Duodenal mucosa (tissue), 2 donors: Measurements from ENCODE around the gene NFIC.
A peak's percentile ranks its signal among the peaks of the same experiment; 100 is the strongest.

ENCODE experiments used
- H3K27ac ChIP-seq: one replicate; pipeline ENCODE4 v1.7.0; 2013; ENCODE audit warnings: low read depth, low read length
- H3K27me3 ChIP-seq, 2 donors: one replicate each; pipeline ENCODE4 v1.7.0; 2013; ENCODE audit warnings: low read length in 2 of 2, control low read depth in 1 of 2; ENCODE audit not compliant: insufficient read depth in 2 of 2, control insufficient read depth in 1 of 2
- H3K36me3 ChIP-seq, 2 donors: one replicate each; pipeline ENCODE4 v1.7.0; 2013; ENCODE audit warnings: low read length in 2 of 2, control low read depth in 1 of 2; ENCODE audit not compliant: insufficient read depth in 2 of 2, control insufficient read depth in 1 of 2
- H3K4me1 ChIP-seq, 2 donors: one replicate each; pipeline ENCODE4 v1.7.0; 2013; ENCODE audit warnings: low read length in 2 of 2, control low read depth in 1 of 2; ENCODE audit not compliant: insufficient read depth in 2 of 2, control insufficient read depth in 1 of 2
- H3K4me3 ChIP-seq, 2 donors: one replicate each; pipeline ENCODE4 v1.7.0; 2013; ENCODE audit warnings: low read length in 2 of 2, low read depth in 1 of 2
- H3K9ac ChIP-seq, 2 donors: one replicate each; pipeline ENCODE4 v1.7.0; 2013; ENCODE audit warnings: low read length in 2 of 2, low read depth in 1 of 2
- H3K9me3 ChIP-seq, 2 donors: one replicate each; pipeline ENCODE4 v1.7.0; 2013; ENCODE audit warnings: low read length in 2 of 2, control low read depth in 1 of 2; ENCODE audit not compliant: control insufficient read depth in 1 of 2

The NFIC gene

DNA sequence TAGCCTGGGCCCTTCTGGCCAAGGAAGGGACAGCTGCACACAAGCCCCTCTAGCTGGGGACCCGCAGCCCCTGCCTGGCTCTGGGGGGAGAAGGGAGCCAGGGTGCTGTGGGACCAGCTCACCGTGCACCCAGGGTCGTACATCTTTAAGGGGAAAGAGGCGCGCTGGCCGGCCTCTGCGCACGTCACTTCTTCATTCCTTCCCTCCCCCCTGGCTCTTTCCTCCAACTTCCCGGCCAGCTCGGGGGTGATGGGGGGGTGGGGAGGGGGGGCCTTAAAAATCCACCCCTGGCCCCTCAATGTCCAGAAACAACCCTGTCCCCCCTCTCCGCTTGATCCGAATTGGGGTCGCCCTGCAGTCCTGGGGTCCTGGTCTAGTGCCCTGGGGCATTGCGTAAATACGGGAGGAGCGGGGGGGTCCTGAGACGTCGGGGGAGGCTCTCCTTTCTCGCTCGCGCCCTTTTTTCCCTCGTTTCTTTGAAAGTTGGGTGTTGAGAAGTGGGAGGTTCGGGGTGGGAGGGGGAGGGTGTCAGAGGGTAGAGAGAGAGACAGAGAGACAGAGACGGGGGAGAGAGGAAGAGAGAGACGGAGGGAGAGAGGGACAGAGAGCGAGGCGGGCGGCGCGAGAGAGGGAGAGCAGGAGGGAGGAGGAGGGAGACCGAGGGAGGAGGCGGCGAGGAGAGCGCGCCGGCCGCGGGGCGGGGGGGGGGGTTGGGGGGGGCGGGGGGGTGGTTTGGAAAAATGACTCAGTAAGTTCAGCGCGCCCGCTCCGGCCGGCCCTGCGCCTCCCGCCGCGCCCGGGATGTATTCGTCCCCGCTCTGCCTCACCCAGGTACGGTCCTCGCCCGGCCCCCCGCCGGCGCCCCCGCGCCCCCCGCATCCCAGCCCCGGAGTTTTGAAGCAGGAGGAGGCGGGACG, at the start of gene NFIC:
NFIC (plus strand) TSS at position 748 of the 917 bp plus-strand sequence; CDS start at position 802, 54 bp downstream.
- Histone ChIP-seq H3K4me3 (peak within 1 kb of the TSS; percentile 68 to 79), H3K36me3 (no peaks in the 10 kb centered on the region), H3K27me3 (no peaks in the 10 kb centered on the region), H3K4me1 (peaks cover 27 to 43% of the 10 kb centered on the region in 2 donors), H3K27ac (peak within 1 kb of the TSS; percentile 85), H3K9me3 (no peaks in the 10 kb centered on the region), H3K9ac (peak within 1 kb of the TSS; percentile 47 to 68)

DNA sequence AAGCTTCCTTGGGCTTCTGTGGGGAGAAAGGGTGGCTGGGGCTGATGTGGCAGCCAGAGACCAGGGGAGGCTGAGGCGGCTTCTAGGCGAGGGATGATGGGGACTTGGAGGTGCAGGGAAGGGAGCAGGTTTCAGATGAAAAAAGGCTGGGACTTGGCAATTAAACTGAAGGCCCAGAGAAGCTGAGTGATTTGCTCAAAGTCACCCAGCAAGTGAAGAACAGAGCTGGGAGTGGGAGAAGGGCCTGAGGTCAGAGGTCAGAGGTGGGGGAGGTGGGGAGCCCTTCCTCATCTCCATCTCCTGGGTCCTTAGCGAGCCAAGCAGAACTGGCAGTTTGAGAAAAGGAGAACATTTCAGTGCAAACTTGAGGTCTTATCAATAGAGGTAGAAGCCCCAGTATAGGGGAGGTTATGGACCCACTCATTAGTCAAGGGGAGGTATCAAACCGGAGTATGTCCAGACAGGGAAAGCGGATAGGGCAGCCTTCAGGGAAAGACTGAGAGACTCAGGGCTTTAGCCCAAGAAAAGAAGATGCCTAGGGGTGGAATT, 49.6 kb upstream of the NFIC start:
- Histone ChIP-seq H3K9ac (no peak overlapping the region), H3K4me3 (no peak overlapping the region), H3K27me3 (peaks cover 0 to 14% of the 10 kb centered on the region in 2 donors), H3K36me3 (no peaks in the 10 kb centered on the region), H3K9me3 (no peaks in the 10 kb centered on the region), H3K27ac (no peak overlapping the region), H3K4me1 (no peaks in the 10 kb centered on the region)

DNA sequence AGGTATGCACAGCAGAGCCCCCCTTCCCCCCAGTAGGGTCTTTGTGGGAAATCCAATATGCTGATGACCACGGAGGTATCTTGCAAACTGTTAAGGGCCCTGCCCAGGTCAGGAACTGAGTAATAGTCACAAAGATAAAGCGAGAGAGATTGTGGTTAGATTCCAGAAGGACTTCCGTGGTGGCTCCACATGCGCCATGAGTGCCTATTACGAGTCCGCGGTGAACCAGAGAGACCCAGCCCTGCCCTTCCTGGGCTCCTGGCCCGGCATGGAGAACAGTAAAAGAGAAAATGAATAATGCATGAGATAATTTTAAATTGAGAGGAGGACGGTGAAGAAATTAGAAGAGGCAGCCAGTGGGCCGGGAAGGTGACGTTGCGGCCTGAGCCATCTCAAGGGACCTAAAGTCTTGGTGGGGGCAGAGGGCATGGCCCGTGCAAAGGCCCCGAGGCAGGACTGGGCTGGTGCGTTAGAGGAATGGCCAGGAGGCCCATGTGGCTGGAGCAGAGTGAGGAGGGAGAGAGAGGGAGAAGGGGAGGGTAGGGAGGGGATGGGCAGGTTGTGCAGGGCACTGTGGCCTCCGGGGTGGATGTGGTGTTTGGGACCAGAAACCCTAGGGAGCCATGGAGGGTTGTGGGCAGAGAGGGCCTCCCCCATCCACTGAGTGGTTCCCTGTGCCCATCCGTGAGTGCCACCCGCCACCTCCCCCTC, 46.6 kb upstream of the NFIC start:
- Histone ChIP-seq H3K4me3 (no peak overlapping the region), H3K27me3 (peaks cover 0 to 6% of the 10 kb centered on the region in 2 donors), H3K36me3 (no peaks in the 10 kb centered on the region), H3K9me3 (no peaks in the 10 kb centered on the region), H3K27ac (no peak overlapping the region), H3K4me1 (no peaks in the 10 kb centered on the region), H3K9ac (no peak overlapping the region)

DNA sequence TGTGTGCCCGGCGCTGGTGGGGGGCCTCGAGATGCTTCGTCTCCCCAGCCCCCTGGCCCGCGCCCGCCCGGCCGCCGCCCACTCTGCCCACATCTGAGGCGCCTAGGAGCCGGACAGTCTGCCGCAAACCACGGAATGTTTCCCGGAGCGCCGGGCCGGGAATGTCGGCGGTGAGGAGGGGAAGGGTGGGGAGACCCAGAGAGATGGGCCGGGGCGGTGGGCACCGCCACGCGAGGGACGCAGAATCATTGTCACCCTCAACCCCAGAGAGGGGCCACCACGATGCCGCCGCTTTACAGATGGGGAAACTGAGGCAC, 46.1 kb upstream of the NFIC start:
- Histone ChIP-seq H3K36me3 (no peaks in the 10 kb centered on the region), H3K27ac (no peak overlapping the region), H3K4me3 (no peak overlapping the region), H3K9ac (no peak overlapping the region), H3K4me1 (no peaks in the 10 kb centered on the region), H3K27me3 (peaks cover 0 to 6% of the 10 kb centered on the region in 2 donors), H3K9me3 (no peaks in the 10 kb centered on the region)

DNA sequence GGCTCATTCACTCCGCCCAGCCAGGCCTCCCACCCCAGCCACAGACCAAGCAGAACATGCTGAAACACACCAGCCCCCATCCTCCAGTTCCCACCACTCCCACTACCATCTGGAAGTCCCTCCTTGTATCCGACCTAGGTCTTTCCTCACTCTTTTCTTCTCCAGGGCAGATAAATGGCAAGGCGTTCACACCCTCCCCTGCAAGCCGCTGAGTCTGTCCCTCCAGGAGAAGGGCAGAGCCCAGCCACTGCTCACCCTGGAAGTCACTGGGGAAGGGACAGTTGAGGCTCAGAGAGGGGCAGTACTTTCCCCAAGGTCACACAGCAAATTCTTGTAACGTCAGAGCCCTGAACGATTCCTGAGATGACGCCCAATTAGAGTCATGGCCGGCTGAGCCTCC, 45.5 kb upstream of the NFIC start:
- H3K4me1 ChIP-seq = no peaks in the 10 kb centered on the region
- no peaks in the 10 kb centered on the region for H3K36me3 ChIP-seq
- no peaks in the 10 kb centered on the region for H3K9me3 ChIP-seq
- H3K4me3 ChIP-seq = no peak overlapping the region
- no peak overlapping the region for H3K27ac ChIP-seq
- peaks cover 0 to 6% of the 10 kb centered on the region in 2 donors for H3K27me3 ChIP-seq
- H3K9ac ChIP-seq = no peak overlapping the region

DNA sequence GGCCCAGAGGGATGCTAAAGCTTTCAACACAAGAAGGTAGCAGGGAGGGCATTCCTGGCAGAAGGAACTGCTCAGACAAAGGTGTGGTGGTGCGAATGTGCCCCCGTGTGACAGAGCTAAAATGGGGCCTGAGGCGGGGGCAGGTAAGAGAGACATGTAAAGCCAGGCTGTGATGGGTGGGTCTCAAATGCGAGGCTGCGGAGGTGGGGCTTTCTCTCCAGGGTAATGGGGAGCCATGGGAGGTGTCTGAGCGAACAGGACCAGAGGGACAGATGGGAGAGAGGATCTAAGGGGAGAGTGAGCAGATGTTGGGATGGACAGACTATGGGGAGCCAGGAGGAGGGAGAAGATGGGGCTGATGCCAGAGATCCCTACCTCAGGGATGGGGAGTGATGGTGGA, 44.7 kb upstream of the NFIC start:
- no peaks in the 10 kb centered on the region for H3K9me3 ChIP-seq
- H3K4me3 ChIP-seq = no peak overlapping the region
- H3K4me1 ChIP-seq = no peaks in the 10 kb centered on the region

DNA sequence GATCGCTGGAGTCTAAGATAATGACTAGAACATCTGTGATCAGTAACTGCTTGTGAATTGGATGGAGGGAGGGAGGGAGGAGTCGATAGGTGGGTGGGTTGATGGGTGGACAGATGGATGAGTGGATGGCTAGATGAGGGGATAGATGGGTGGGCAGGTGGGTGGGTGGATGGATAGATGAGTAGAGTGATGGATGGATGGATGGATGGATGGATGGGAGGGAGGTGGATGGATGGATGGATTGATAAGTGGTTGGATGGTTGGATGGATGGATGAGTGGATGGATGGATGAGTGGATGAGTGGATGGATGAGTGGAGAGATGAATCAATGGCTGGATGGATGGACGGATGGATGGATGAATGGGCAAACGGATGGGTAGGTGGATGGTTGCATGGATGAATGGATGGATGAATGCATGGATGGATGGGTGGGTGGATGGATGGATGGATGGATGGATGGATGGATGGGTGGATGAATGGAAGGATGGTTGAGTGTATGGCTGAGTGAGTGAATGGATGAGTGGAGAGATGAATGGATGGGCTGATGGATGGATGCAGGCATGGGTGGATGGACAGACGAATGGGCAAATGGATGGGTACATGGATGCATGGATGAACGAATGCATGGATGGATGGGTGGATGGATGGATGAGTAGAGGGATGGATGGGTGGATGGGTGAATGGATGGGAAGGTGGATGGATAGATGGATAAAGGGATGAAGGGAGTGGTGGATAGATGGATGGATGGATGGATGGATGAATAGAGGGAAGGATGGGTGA, 44.0 kb upstream of the NFIC start:
- Histone ChIP-seq H3K27me3 (peaks cover 0 to 6% of the 10 kb centered on the region in 2 donors), H3K4me1 (no peaks in the 10 kb centered on the region), H3K9me3 (no peaks in the 10 kb centered on the region), H3K4me3 (no peak overlapping the region), H3K36me3 (no peaks in the 10 kb centered on the region), H3K27ac (no peak overlapping the region), H3K9ac (no peak overlapping the region)

More for the DNA sequence above, 44.7 kb upstream of the NFIC start:
- Histone ChIP-seq H3K27ac (no peak overlapping the region), H3K36me3 (no peaks in the 10 kb centered on the region), H3K27me3 (peaks cover 0 to 6% of the 10 kb centered on the region in 2 donors), H3K9ac (no peak overlapping the region)

DNA sequence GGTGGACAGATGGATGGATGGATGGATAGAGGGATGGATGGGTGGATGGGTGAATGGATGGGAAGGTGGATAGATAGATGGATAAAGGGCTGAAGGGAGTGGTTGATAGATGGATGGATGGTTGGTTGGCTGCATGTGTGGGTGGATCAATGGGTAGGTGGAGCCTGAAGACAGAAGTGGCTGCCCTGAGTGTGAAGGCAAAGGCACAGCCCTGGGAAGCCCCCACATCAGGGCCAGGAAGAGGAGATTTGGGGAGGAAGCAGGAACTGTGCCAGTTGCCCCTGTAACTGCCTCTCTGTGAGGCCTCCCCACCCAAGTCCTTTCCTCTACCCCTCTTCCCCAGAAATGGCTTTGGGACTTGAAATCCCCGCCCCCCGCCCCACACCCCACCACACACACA, 43.4 kb upstream of the NFIC start:
- no peaks in the 10 kb centered on the region for H3K4me1 ChIP-seq
- no peak overlapping the region for H3K9ac ChIP-seq
- H3K9me3 ChIP-seq = no peaks in the 10 kb centered on the region
- H3K4me3 ChIP-seq = no peak overlapping the region
- peaks cover 0 to 6% of the 10 kb centered on the region in 2 donors for H3K27me3 ChIP-seq
- H3K27ac ChIP-seq = no peak overlapping the region
- H3K36me3 ChIP-seq = no peaks in the 10 kb centered on the region

DNA sequence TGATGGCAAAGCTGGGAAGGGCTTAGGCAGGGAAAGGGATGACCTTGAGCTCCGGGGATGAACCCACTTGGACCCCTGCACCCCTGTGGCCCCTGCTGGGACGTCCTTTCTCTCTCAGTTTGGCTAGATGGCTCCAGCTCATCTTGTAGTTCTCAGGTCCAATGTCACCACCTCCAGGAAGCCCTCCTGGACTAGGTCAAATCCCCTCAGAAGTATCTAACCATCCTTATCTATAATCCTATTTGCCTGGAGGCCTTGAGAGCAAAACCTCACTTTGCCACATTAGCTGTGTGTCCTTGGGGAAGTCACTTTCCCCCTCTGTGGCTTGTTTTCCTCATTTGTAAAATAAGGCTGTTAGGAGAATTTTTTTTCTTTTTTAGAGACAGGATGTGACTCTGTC, 42.7 kb upstream of the NFIC start:
- Histone ChIP-seq H3K27me3 (peaks cover 0 to 6% of the 10 kb centered on the region in 2 donors), H3K9me3 (no peaks in the 10 kb centered on the region), H3K27ac (no peak overlapping the region), H3K9ac (no peak overlapping the region), H3K4me1 (no peaks in the 10 kb centered on the region), H3K4me3 (no peak overlapping the region), H3K36me3 (no peaks in the 10 kb centered on the region)
